KMS-11 (cell line): Measurements from ENCODE around the gene GNB1L.

Source experiments
- H2AFZ ChIP-seq: fragments of 200-600 bp; sonication (generic); 2 replicates; pipeline ENCODE4 v1.6.1; 2016; ENCODE audit warnings: antibody characterized with exemption, mixed run types, low read depth
- H3K27ac ChIP-seq: fragments of 200-600 bp; sonication (generic); 2 replicates; pipeline ENCODE4 v1.6.1; 2016; ENCODE audit warnings: mild to moderate bottlenecking, mixed run types
- H3K27me3 ChIP-seq: fragments of 200-600 bp; sonication (generic); 2 replicates; pipeline ENCODE4 v1.6.1; 2017; ENCODE audit warnings: mild to moderate bottlenecking, low read depth, mixed run types, moderate library complexity; ENCODE audit not compliant: insufficient read depth
- H3K36me3 ChIP-seq: fragments of 200-600 bp; sonication (generic); 2 replicates; pipeline ENCODE4 v1.6.1; 2017; ENCODE audit warnings: mild to moderate bottlenecking, mixed run types; ENCODE audit not compliant: insufficient read depth
- H3K4me1 ChIP-seq: fragments of 200-600 bp; sonication (generic); 2 replicates; pipeline ENCODE4 v1.6.1; 2016; ENCODE audit warnings: mild to moderate bottlenecking, low read depth, mixed run types; ENCODE audit not compliant: poor library complexity, severe bottlenecking
- H3K4me2 ChIP-seq: fragments of 200-600 bp; sonication (generic); 2 replicates; pipeline ENCODE4 v1.7.0; 2016; ENCODE audit warnings: mild to moderate bottlenecking, mixed run types
- H3K4me3 ChIP-seq: fragments of 200-600 bp; sonication (generic); IDR thresholded peaks from 2 replicates; pipeline ENCODE4 v1.6.1; 2017; ENCODE audit warnings: low read depth, low read length, mixed read lengths; ENCODE audit not compliant: insufficient read depth
- H3K79me2 ChIP-seq: fragments of 200-600 bp; sonication (generic); 2 replicates; pipeline ENCODE4 v1.6.1; 2016; ENCODE audit warnings: low read depth, mixed run types; ENCODE audit not compliant: insufficient read depth
- H3K9ac ChIP-seq: fragments of 200-600 bp; sonication (generic); 2 replicates; pipeline ENCODE4 v1.6.1; 2016; ENCODE audit warnings: mild to moderate bottlenecking, mixed run types
- H4K20me1 ChIP-seq: fragments of 200-600 bp; sonication (generic); 2 replicates; pipeline ENCODE4 v1.6.1; 2016; ENCODE audit warnings: mild to moderate bottlenecking, mixed run types; ENCODE audit not compliant: insufficient read depth
- CTCF ChIP-seq: fragments of 200-600 bp; sonication (generic); conservative IDR thresholded peaks from 2 replicates; pipeline ENCODE4 v1.6.1; 2017; ENCODE audit warnings: low read depth, mild to moderate bottlenecking, antibody characterized with exemption, low read length, moderate library complexity, mixed read lengths

Gene GNB1L

GRCh38 chr22:19811811-19812771 lies 42.6 kb downstream of the GNB1L start:
- H3K4me1 ChIP-seq, result no peaks in the 10 kb centered on the region
- TF ChIP-seq CTCF, result no peak
- no peak overlapping the region for H2AFZ ChIP-seq
- no peaks in the 10 kb centered on the region for H3K79me2 ChIP-seq
- no peak overlapping the region for H3K4me2 ChIP-seq
- no peak overlapping the region for H3K4me3 ChIP-seq
- no peaks in the 10 kb centered on the region for H3K36me3 ChIP-seq
- no peaks in the 10 kb centered on the region for H3K27me3 ChIP-seq
- H3K27ac ChIP-seq, result no peak overlapping the region
- H4K20me1 ChIP-seq, result no peaks in the 10 kb centered on the region
- H3K9ac ChIP-seq, result no peak overlapping the region

GRCh38 chr22:19811211-19811621 lies 43.5 kb downstream of the GNB1L start:
- no peaks in the 10 kb centered on the region for H3K4me1 ChIP-seq

GRCh38 chr22:19810381-19811201 lies 44.1 kb downstream of the GNB1L start:
- no peaks in the 10 kb centered on the region for H3K27me3 ChIP-seq
- no peak overlapping the region for H2AFZ ChIP-seq
- H3K27ac ChIP-seq, result no peak overlapping the region
- no peak overlapping the region for H3K4me3 ChIP-seq
- H4K20me1 ChIP-seq, result no peaks in the 10 kb centered on the region
- no peaks in the 10 kb centered on the region for H3K79me2 ChIP-seq
- H3K9ac ChIP-seq, result no peak overlapping the region
- H3K4me2 ChIP-seq, result no peak overlapping the region
- TF ChIP-seq CTCF, result no peak
- H3K4me1 ChIP-seq, result no peaks in the 10 kb centered on the region
- H3K36me3 ChIP-seq, result no peaks in the 10 kb centered on the region

More at GRCh38 chr22:19811211-19811621, 43.5 kb downstream of the GNB1L start:
- H3K4me2 ChIP-seq, result no peak overlapping the region
- no peak overlapping the region for H3K4me3 ChIP-seq
- H4K20me1 ChIP-seq, result no peaks in the 10 kb centered on the region
- TF ChIP-seq CTCF, result no peak
- H3K79me2 ChIP-seq, result no peaks in the 10 kb centered on the region
- no peak overlapping the region for H3K27ac ChIP-seq
- no peaks in the 10 kb centered on the region for H3K27me3 ChIP-seq
- H3K36me3 ChIP-seq, result no peaks in the 10 kb centered on the region
- no peak overlapping the region for H2AFZ ChIP-seq
- H3K9ac ChIP-seq, result no peak overlapping the region

GRCh38 chr22:19809741-19810140 lies 44.9 kb downstream of the GNB1L start:
- Histone ChIP-seq H3K4me2 (no peak overlapping the region), H3K79me2 (no peaks in the 10 kb centered on the region), H3K27ac (no peak overlapping the region), H3K9ac (no peak overlapping the region), H3K36me3 (no peaks in the 10 kb centered on the region), H4K20me1 (no peaks in the 10 kb centered on the region), H3K4me1 (no peaks in the 10 kb centered on the region), H3K27me3 (no peaks in the 10 kb centered on the region), H2AFZ (no peak overlapping the region), H3K4me3 (no peak overlapping the region)
- no peak for TF ChIP-seq CTCF
